AG08395 (cell line): ENCODE data around the gene CBX7.

ENCODE experiments used
- DNase-seq: peaks from one replicate; pipeline ENCODE4 v3.0.0; 2012; ENCODE audit warnings: mixed read lengths, low spot score

The CBX7 gene

GRCh38 chr22:39123751-39124581 is 28.5 kb downstream of the CBX7 start:
- no peak for DNase-seq

DNA sequence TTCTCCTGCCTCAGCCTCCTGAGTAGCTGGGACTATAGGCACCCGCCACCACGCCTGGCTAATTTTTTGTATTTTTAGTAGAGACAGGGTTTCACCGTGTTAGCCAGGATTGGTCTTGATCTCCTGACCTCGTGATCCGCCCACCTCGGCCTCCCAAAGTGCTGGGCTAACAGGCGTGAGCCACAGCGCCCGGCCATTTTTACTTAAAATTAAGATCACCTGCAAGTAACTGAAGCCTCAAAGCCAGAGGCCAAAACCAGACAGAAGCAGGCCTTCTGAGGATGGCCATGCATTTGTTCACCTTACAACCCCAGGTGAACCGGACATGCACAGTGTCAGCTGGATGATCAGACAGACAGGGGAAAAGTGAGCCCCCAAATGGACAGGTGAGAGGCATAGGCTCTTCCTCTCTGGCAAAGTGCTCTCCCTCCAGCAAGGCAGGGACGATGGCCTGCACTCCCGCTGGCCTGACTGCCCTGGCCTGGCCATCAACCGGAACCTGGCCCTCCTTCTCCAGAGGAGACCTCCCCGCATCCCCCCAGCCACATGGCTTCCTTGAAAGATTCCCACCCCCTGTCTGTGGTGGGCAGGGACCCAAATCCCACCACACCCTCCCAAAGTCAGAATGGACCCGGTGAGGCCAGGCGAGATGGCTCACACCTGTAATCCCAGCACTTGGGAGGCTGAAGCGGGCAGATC is 29.6 kb downstream of the CBX7 start:
- no peak for DNase-seq

DNA sequence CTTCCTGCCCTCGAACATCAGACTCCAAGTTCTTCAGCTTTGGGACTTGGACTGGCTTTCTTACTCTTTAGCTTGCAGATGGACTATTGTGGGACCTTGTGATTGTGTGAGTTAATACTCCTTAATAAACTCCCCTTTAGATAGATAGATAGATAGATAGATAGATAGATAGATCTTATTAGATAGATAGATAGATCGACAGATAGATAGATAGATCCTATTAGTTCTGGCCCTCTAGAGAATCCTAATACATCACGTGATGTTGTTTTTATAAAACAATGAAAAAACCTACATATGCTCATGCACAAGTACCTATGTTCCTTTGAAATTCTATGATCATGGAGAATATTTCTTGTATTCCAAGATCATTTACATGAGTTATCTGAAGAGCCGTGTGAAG is 31.5 kb downstream of the CBX7 start:
- no peak for DNase-seq

GRCh38 chr22:39117585-39118191 is 34.8 kb downstream of the CBX7 start:
- peak; percentile 43 for DNase-seq

- no peak for DNase-seq
Observed at GRCh38 chr22:39115977-39116621, 36.4 kb downstream of the CBX7 start.

GRCh38 chr22:39115570-39115969 is 36.9 kb downstream of the CBX7 start:
- no peak for DNase-seq

DNA sequence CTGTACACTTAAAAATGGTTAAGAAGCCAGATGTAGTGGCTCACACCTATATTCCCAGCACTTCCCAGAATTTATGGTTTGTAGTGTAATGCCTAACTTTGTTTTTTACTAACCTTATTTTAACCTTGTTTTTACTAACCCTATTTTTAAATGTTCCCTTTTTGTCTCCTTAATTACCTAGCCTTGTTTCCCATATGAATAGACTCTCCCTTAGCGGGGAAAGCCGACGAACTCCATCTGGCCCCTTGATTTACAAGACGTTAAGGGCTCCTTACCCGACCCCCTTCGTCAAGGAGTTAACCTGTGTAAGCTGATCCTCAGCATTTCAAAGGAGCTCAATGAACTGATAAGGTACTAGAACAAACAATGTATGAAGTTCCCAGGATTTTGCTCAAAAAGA is 38.4 kb downstream of the CBX7 start:
- no peak for DNase-seq

- DNase-seq: no peak
Observed at GRCh38 chr22:39110631-39111561, 41.6 kb downstream of the CBX7 start.

DNA sequence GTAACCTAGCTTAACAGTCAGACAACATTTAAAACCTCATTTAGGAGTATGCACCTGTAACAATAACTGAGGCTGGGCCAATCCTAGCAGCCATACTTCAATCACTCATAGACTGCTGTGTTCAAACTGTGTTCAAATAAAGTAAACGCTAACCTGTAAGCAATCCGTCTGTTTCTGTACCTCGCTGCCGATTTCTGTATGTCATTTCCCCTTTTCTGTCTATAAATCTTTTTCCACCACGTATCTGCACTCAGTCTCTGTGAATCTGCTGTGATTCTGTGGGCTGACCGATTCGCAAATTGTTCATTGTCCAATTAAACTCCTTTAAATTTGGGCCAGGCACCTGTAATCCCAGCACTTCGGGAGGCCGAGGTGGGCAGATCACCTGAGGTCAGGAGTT is 43.1 kb downstream of the CBX7 start:
- no peak for DNase-seq

GRCh38 chr22:39108487-39108886 is 44.0 kb downstream of the CBX7 start:
- no peak for DNase-seq

DNA sequence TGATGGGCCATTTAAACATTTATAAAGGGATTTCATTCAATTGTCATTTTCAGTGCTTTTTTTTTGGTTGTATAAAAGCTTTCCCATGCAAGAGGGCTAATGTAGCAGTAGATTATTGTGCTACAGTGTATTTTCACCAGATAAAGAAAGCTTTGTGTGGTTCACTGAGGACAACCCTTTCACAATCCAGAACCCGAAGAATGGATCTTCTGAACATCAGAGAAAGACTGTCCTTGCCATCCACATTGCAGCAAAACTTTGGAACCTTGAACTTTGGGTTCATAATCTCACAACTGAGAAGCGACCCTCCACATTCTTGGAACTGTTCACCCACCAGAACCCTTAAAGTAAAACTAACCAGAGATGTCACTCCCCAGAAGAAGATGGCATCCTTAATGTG is 46.2 kb downstream of the CBX7 start:
- DNase-seq: no peak

DNA sequence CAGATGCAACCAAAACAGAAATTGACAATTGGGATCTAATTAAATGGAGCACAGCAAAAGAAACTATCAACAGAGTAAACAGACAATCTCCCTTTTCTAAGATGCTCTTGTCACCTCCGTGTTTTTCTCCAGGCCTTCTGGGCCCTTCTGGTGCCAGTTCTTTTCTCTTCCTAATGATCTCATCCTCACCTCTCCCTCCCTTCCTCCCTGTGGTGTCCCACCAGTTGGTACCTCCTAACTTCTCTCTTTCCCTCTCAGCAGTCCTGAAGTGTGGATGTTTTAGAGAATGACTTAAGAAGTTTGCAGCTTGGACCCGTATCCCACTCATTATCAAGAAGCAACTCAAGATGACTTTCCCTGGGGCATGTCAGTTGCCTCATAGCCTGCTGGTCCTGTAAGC is 49.0 kb downstream of the CBX7 start:
- DNase-seq: no peak

DNA sequence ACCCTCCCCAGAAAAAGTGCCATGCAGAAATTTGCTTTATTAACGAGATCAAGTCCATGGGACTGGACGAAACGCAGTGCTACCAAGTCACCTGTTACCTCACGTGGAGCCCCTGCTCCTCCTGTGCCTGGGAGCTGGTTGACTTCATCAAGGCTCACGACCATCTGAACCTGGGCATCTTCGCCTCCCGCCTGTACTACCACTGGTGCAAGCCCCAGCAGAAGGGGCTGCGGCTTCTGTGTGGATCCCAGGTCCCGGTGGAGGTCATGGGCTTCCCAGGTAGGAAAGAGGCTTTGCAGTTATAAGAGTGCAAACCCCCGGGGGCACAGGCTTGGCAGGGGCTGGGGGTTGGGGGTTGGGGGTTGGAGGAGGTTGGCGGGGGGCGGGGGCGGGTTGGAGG is 51.3 kb downstream of the CBX7 start:
- DNase-seq: no peak

DNA sequence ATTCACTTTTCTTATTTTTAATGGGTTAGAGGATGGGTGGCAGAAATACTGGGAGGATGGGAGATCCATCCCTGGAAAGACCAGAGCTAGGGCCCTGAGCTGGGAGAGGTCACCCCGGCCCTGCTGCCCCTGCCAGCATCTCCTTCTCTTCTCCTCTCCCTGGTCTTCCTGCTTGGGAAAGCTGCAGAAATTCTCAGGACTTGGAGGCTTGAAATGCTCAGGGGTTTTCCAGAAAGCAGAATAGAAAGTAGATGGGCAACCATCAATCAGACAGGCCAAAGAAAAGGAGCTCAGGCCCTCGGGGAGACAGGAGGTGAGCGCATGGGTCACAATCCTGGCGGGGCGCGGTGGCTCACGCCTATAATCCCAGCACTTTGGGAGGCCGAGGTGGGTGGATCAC is 53.9 kb downstream of the CBX7 start:
- no peak for DNase-seq

DNA sequence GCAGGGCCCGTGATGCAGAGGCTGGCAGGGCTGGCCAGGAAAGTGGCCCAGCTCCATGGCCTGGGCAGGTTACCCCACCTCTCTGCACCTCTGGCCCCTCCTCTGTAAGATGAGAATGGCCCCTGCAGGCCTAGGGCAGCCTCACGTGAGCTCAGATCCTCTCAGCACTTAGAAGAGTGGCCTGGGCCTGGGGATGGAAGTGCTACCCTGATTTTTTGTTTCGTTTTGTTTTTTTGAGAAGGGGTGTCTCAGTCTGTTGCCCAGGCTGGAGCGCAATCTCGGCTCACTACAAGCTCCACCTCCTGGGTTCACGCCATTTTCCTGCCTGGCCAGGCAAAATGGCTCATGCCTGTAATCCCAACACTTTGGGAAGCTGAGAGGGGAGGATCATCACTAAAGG is 54.5 kb downstream of the CBX7 start:
- no peak for DNase-seq

DNA sequence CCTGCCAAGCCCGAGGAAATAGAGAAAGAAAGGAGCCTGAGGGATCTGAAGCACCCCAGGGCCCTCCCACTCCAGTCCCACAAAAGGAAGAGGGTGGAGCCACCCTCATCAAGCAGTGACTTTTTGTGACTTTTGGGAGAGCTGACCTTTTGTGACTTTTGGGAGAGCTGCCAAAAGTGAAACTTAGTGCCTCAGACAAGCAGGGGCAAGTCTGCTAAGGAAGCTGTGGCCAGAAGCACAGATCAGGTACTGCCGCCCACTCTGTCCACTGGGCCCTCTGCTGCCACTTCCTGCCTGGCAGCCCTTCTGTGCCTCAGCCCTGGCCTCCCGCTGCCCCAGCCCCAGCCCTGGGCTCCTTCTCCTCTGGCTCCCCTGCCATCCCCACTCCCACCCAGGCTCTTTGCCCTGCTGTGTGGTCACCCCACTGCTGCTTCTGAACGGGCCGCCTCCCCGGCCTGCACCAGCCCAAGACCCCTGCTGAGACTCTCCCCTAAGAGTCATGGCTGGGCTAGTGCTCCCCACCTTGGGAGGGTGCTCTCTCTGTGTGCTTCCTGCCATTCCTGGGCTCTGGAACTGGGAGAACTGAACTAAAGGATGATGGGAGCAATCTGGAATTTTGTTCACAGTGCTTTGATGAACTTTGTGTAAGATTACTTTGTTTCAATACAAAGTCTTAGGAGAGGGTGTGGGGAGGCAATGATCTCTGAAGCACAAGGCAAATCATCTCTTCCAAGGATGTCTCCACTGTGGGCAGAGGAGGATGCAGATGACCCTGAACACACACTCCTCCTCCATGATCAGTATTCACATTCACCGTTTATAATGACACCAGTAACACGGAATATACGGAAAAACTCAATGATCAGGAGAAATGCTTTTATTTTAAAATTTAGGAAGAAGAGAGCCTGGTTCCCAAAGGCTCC is 55.1 kb downstream of the CBX7 start, which contains the start of gene APOBEC3H:
APOBEC3H (plus strand) TSS at position 147 of the 923 bp plus-strand sequence. CDS start 3,035 bp downstream, outside the sequence.
- no peak for DNase-seq

- DNase-seq: no peak
Observed at GRCh38 chr22:39095971-39096370, 56.5 kb downstream of the CBX7 start.

- no peak for DNase-seq
Observed at GRCh38 chr22:39094717-39095389, 57.6 kb downstream of the CBX7 start.

DNA sequence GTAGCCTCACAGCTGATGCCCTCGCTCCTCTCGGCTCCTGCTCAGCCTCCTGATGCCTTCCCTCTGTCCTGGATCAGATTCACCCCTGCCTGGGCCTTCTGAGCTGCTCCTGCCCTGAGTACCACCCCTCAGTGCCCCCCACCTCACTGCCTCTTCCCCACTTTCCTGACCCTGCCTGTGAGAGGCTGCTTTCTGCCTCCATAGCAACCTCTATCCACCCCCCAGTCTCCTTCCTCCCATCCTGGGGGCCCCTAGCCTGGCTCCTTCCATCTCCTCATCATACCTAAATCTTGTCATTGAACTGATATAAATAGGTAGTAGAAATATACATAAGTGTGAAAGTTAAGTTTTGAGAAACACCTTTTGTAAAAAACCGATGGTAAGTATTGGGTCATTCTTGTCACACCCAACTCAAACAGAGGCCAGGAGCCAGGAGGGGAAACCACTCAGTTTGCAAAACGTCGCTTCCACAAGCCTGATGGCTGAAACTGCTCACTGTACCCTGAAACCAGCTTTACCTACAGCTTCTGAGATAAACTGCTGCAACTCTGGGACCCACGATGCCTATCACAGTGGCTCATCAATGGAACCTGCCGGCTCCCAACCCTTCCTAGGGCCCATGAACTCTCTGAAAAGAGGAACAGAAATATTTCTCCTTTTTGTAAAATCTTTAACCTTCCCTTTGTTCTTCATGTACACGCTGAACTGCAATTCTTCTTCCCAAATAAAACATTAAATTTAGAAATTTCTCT is 60.2 kb downstream of the CBX7 start:
- DNase-seq: no peak
